COLO668 (cell line): Measurements from ENCODE around the gene FHAD1.
"Not testable (repeated sequence)": the region's sequence is repeated elsewhere in the genome, so short reads cannot be mapped to it uniquely, and the experiment has no call there.

Experiments used
- DNase-seq: peaks from one replicate; lab custom pipeline; 2025; ENCODE audit not compliant: unreplicated experiment; lab: John Stamatoyannopoulos, UW

Gene FHAD1

DNA sequence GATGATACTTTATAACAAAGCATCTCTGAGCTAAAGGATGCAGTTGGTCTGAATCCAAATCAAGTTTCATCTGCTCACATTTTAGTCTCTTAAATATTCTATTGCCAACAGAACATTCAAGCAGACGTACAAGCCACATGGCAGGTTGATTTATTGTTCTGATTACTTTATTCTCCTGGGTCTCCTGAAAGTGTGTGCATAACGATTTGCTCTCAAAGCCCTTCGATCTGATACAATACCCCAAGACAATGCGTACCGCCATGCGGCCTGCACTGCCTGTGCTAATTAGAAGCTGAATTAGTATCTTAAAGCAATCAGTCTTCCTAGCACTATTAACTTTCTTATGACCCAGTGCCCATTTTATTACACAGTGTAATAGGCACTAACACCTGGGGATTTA is 56.9 kb downstream of the FHAD1 start:
- no peak for DNase-seq

DNA sequence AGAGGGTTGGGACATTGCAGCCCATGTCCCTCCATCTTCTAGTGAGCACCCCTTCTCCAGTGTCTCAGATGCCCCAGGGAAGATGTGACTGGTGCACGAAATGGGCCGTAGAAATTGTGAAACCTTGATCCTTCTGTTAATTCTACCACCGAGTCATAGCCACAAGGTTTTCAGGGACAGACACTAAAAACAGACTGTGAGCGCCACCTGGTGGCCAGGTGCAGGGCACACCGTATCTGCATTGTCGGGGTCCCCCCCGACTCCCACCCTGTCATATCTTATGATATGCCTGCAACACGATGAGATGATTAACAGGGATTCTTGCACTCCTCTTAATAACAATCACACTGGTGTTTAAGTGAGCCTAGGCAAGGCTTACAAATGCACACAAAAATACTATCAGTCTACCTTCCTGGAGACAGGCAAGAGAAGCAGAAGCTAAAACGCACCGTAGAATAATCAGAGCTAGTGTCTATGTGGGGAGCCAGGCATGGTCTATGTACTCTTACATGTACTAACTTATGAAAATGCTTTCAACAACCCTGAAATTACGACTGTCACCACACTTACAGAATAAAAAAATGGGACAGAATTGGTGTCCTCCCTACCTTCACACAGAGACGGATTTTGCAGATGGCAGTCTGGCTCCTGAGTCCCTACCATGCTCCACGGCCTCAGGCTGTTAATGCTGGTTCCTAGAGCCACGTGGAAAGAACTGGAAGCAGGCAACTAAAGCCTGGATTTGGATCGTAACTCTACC is 57.9 kb downstream of the FHAD1 start:
- peak; percentile 88 for DNase-seq

DNA sequence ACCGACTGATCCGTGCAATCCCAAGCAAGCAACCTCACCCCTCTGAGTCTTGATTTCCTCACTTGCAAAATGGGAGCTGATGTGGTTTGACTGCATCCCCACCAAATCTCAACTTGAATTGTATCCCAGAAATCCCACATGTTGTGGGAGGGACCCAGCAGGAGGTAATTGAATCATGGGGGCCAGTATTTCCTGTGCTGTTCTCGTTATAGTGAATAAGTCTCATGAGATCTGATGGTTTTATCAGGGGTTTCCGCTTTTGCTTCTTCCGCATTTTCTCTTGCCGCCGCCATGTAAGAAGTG is 58.4 kb downstream of the FHAD1 start:
- no peak for DNase-seq

DNA sequence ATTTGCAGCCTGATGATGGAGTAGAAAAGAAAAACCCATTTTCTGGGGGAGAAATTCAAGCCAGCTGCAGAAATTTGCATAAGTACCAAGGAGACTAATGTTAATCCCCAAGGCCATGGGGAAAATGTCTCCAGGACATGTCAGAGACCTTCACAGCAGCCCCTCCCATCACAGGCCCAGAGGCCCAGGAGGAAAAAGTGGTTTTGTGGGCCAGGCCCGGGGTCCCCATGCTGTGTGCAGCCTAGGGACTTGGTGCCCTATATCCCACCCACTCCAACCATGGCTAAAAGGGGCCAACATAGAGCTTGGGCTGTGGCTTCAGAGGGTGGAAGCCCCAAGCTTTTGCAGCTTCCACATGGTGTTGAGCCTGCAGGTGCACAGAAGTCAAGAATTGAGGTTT is 59.3 kb downstream of the FHAD1 start:
- not testable (repeated sequence) for DNase-seq

DNA sequence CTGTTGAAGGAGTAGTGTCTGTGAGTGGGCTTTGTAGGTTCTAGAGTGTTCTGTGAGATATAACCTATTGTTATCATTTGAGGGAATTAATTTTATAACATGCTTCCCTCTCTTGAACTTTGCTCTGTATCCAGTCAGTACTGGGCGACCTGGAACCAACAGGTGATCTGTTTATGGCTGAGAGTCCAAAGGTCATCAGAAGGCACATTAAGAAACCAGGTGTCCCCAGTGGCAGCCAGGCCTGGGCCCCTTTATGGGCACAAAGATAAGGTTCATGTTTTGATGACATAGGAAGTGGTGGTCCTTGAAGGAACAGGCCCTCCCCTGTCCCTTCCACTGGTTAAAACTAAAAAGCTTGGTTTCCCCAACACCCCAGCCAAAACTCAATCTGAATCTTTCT is 61.1 kb downstream of the FHAD1 start:
- DNase-seq, result peak; percentile 73

DNA sequence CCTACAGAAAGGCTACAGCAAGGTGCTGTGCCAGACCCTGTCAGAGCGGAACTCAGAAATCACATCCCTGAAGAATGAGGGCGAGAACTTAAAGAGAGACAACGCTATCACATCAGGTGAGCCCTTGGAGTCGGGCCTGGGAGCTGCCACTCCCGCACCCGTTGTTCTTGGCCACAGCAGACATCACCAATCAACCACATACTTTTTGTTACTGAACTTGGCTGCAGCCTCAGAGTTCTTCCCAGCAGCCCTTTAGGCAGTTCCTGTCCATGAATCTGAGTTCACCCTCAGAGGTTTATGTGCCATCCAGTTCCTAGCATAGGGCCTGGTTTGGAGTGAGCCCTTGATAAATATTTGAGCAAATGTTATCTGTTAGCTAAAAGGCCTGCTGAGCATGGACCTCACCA is 61.6 kb downstream of the FHAD1 start:
- no peak for DNase-seq

DNA sequence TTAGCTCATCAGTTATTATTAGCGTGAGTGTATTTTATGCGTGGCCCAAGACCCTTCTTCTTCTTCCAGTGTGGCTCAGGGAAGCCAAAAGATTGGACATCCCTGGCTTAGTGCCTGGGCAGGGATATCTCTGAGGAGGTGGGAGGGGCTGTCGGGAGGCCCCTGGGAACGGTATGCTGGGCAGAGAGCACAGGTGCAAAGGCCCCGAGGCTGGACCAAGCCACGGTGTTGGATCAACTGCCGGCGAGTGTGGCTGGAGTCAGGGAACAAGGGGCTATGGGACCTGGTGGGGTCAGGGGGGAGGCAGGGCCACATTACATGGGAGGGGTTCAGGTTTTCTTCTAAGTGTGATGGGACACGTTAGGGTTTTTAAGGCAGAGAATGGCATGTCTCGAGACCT is 62.7 kb downstream of the FHAD1 start:
- DNase-seq, result no peak

DNA sequence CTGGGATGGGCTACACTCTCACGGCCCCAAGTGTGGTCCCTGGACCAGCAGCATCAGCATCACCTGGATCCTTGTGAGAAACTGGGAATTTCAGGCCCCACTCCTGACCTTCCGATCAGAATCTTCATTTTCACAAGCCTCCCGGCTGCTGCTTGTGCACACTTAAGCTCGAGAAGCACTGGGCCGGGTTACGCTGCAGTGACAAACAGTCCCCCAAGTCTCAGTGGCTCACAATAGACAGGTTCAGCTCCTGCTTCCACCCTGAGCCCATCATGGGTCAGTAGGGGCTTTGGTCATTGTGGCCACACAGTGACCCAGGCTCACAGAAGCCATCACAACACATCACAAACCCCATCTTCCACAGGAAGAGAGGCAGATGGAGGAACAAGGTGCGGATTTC is 63.5 kb downstream of the FHAD1 start:
- no peak for DNase-seq

DNA sequence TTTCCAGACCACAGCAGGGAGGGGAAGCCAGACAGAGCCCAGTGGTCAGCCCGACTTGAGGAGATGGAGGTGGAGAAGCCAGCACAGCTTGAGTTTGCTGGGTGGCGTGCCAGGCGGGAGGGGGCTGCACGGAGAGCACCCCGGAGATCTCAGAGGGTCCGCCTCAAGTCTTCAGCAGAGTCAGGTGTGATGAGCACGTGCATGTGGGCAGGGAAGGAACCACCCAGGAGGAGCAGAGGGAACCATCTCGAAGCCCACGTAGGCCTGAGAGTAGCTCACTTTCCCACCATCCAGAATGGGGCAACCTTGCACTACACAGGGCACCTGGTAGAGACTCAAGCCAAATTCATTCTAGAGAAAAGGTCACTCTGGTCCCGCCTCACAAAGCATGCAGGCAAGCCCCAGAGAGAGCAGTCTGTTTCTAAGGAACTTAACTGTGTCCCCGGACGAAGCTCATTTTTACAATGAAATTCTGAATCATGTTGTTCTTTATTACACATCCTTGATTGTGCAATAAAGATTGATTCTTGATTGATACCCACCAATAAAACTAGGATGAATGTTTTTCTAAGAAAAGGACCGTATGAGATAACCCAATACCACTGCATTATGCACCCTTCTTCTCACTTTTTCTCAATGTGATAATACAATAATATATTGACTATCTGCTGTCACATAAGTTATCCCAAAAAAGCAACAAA is 64.2 kb downstream of the FHAD1 start:
- DNase-seq, result no peak

DNA sequence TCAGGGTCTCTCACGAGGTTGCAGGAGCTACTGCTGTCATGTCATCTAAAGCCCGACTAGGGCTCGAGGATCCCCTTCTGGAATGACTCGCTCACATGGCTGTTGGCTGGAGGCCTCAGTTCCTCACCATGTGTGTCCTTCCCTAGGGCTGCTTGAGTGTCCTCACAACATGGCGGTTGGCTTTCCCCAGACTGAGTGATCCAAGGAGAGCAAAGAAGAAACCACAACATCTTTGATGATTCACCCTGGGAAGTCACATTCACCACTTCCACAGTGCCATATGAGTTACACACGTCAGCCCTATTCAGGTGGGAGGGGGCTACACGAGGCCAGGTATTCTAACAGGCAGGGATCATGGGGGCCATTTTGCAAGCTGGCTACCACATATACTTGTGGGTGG is 64.9 kb downstream of the FHAD1 start:
- no peak for DNase-seq

DNA sequence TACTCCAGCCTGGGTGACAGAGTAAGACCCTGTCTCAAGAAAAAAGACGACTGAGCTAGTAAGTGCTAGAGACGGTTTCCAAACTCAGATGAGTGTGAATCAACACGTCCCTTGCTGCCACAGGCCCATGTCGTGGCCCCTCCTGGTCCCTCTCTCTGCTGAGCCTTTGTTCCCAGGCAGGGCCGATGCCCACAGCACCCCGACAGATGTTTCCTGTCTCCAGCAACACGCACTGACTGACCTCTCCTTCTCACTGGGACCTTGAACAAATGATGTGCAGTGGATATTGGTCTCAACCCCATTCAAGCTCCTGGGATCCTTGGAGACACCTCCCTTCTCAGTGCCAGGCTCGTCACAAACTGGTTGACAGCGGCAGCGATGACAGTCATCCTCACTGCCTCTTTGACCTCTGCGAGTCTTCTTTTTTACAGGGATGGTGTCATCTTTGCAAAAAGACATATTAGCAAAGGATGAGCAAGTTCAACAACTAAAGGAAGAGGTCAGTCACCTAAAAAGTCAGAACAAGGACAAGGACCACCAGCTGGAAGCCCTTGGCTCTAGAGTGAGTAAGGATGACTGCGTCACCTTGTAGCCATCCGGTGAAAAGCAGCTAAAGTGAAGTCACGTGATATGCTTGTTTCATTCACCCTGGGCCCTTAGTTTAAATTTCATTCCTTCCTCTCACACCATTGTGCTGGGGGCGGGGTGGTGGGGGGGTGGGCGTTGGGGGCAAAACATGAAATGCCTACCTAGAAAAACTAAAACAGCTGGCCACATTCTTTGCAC is 65.8 kb downstream of the FHAD1 start:
- DNase-seq, result no peak

DNA sequence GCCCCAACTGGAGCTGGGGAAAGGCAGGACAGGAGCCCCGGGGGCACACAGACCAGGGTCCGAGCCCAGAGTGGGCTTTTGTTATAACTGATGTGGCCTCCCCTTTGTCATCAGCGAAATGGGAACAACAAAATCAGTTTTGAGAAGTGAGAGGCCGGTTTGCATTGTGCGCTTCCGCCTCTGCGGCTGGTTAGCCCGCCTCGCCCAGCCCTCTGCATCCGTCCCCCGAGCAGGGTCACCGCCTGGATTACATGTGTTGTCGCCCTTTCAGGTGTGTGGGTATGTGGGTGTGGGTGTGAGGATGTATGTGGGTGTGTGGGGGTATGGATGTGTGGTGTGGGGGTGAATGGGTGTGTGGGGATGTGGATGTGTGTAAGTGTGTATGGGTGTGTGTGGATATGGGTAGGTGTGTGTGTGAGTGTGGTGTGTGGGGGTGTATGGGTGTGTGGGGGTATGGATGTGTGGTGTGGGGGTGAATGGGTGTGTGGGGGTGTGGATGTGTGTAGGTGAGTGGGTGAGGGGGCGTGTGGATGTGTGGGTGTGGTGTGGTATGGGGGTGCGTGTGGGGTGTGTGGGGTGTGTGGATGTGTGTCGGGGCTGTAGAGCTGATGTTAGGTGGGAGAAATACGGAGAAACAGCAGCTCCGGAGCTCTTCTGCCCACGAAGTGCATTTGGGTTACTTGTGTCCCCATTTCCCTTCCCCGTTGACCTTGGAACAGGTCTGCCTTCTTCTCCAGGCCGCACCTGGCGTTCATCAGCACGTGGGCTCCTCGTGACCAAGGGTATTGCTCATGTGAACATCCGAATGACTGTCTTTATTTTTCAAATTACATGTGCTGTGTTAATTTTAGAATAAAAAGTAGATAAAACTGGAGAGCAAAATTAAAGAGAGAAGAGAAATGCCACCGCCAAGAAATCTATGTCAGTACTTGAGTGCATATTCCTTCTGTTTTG is 67.6 kb downstream of the FHAD1 start:
- no peak for DNase-seq

DNA sequence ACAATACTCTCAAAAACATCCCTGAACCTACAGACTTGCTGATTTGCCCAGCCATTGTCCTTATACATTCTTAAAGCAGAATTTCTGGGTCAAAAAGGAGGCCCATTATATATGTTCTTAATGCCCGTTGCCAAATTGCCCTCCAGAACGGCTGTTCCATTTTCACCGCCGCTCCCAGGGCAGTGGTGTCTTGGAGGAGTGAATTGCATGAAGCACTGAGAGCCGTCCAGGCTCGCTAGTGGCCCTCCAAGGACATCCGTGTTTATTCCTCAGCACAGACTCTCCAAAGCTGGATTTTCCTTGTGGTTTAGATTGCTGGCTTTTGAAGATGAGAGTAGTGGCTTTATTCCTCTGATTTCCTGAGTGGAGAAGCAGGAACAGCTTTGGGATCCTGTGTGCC is 68.8 kb downstream of the FHAD1 start:
- DNase-seq, result no peak

DNA sequence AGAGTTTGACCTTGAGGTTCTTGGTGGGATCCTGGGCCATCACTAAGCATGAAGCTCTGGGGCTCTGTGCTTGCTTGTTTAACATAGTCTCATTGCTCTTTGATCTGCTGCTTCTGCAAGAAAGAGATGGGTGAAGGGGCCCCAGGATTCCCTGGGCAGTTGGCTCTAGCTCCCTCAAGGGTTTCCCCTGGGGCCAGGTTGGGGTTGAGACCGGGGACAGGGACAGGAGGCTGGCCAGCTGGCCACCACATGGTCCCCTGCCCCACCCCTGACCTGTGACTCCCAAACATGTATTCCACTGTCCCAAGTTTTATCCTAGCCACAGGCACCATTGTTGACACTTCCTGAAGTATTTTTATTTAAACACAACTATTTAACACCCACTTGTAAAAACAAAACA is 69.5 kb downstream of the FHAD1 start:
- no peak for DNase-seq

DNA sequence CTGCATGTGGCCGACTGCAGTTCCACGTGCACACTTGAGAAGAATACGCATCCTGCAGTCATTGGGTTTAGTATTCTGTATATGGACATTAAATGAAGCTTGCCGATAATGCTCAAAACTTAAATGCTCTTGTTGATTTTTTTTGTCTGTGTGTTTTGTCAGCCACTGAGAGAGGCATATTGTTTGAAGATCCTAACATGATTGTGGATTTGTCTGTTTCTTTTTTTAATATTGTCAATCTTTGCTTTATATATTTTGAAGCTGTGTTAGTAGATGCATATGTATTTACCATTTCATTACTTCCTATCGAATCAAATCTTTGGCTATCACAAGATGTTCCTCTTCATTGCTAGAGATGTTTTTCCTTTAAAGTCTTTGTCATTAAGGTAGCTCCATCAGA is 73.2 kb downstream of the FHAD1 start:
- DNase-seq, result no peak

DNA sequence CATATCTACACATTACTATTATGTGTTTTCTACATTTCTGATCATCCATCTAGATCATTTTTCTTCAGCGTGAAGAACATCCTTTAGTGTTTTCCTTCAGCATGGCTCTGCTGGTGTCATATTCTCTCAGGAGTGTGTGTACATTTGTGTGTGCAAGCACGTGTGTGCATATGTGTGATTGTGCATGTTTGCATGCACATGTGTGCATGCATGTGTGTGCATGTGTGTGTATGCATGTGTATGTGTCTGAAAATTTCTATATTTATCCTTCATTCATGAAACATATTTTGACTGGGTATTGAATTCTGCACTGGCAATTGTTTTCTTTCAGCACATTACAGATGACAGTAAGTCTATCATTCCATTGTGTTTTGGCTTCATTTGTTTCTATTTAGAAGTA is 74.6 kb downstream of the FHAD1 start:
- no peak for DNase-seq

DNA sequence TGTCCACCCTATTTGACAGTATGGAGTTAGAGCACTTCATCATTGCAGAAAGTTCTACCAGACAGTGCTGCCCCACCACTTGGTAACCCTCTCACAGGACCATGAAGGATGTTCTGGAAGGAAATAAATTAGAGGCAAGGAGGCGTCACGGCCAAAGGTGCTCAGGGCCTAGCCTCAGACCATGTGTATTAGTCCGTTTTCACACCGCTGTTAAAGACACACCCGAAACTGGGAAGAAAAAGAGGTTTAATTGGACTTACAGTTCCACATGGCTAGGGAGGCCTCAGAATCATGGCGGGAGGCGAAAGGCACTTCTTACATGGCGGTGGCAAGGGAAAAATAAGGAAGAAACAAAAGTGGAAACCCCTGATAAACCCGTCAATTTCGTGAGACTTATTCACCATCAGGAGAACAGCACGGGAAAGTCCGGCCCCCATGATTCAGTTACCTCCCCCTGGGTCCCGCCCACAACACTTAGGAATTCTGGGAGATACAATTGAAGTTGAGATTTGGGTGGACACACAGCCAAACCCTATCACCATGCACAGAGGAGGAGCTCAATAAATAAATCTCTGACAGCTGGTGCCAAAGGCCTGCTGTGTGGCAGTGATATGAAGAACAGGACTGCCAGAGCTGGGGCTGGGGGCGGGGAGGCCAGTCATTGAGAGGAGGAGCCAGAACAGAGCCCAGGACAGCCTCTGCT is 75.8 kb downstream of the FHAD1 start:
- DNase-seq, result no peak

DNA sequence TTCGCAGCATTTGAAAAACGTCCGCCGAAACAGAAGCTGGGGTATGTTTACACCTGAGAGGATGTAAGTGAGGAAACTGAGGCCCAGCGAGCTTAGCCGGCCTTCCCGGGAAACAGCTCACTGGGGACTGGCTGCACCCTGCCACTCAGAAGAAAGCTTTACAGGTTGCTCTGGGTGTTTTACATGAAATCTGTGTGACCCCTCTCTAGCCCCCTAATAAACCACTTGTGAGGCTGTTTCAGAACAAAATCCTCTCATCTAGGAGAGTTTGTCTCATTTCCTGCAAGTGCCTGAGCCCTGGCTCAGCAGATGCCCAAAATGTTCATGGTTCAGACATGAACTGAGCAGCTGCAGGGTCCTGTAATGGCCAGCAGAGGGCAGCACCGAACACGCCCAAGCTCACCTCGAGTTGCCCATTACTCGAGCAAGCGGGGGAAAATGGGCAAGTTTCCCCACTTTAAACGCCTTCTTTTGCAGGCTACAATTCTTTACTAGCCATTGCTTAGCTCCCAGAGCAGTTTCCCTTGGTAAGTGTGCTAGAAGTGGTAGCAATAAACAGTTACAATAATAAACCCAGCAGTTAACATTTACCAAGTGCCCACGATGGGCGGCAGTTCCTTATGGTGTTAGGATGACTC is 76.4 kb downstream of the FHAD1 start:
- DNase-seq, result peak; percentile 88

DNA sequence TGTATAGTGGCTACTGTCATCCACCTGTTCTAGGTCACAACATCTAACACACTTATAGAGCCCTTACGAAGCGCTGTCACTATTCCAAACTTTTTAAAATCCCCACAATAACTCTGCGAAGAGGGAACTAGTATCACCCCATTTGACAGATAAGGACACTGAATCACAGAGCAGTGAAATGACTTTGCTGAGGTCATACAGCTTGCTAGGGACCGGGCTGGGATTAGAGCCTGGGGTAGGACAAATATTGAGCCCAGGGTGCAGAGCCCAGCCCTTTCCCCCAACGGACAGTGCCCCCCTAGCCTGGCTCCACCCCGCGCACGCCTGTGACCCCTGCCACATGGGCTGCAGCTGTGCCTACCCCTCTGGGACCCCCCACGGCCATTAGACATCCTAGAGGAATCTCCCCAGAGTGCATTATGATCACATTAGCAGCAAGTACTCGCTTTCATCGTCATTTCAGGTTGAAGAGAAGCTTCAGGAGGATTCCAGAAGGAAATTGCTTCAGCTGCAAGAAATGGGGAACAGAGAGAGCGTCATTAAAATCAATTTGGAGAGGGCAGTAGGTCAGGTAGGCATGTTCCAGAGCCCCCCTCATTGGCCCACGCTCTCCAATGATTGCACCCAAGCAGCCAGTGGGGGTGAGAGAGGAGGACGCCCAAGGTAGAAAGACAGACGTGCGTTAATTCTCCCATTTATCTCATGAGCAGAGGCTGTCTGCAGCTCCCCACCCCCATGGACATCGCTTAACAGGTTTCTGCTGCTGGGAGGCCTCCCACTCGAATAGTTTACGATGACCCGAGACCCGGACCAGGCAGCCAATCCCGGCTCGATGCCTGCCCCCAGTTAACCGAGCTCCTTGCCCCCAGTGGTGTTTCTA is 77.2 kb downstream of the FHAD1 start:
- DNase-seq, result no peak
